ENCODE data around the gene TRIM61.
"Not testable (repeated sequence)": the region's sequence is repeated elsewhere in the genome, so short reads cannot be mapped to it uniquely, and the experiment has no call there.

Gene TRIM61

DNA sequence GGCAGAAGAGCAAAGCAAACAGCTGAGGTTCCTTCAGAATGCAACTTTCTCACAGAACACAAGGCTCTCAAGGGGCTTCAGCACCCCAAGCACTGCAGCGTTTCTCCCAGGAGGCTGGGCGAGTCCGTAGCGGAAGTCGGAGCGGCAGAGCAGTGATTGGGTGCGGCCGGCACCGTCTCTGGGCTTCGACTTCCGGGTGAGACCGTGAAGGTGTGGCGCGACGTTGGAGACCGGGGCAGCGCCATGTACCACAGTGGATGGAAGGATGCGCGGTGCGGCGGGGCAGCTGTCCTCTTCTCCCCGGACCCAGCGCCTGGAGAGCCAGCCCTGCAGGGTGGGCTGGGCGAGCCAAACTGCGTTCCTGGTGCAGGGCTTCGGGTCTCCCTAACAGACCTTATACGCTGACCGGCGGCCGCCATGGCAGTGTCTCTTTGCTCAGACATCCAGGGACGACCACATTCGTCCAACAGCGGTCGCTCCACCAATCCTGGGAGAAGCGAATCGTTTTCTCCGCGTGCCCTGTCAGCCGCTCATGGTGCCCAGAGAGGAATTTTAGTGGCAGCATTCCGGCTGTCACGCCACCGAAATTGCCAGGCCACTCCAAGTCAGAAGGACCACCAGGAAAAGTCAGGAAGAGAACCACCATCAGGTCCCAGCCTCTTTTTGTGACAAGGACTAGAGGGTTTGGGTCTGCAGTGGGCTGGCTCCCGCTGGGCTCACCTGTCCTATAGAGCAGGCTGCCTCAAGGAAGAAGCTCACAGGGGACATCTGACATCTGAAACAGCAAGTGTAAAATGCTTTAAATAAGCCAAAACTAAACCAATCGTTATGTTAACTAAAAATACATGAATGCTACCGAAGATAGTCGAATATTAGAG lies 20.5 kb downstream of the TRIM61 start:
- peak; percentile 82 for DNase-seq

DNA sequence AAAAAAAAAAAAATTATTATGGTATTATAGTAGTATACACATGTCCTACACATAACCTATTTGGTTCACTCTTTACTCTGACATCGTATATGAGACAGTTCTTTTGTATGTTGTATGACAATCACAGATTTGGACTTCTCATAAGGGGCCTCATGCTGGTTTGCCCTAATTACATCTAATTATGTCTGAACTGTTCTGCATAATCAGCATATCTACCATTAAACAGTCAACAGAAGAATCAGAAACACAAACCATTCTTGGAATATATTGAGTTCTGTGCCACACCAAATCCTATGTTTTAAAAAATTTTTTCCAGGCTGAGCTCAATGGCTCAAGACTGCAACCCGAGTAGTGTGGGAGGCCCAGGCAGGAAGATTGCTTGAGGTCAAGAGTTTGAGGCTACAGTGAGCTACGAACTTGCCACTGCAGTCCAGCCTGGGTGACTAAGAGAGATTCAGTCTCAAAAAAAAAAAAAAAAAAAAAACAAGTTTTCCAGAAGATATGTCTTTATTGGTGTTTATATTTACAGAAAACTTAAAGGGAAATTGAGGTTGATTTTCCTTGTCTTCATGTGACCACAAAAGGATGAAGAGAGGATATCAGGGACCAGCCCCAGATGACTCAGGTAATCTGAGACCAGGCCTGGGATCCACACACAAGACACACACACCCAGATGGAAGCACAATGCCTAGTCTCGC lies 22.2 kb downstream of the TRIM61 start:
- no peak for DNase-seq

DNA sequence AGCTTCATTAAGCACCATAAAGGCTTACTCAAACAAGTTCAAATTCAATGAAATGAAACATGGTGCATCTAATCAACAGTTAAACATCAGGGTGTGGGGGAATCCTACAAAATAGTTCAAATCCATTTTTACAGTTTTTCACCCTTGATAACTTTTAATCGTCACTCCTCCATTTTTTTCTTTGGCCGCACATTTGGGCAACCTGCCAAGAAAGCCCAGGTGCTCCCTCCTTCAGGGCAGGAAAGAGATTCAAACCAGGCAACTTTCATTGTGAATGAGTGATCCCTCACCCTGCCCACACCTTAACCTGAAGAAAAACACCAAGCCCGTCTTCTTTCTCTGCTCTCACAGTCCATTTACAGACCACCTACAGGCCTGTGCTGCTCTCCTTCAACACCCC lies 24.9 kb downstream of the TRIM61 start:
- no peak for DNase-seq

DNA sequence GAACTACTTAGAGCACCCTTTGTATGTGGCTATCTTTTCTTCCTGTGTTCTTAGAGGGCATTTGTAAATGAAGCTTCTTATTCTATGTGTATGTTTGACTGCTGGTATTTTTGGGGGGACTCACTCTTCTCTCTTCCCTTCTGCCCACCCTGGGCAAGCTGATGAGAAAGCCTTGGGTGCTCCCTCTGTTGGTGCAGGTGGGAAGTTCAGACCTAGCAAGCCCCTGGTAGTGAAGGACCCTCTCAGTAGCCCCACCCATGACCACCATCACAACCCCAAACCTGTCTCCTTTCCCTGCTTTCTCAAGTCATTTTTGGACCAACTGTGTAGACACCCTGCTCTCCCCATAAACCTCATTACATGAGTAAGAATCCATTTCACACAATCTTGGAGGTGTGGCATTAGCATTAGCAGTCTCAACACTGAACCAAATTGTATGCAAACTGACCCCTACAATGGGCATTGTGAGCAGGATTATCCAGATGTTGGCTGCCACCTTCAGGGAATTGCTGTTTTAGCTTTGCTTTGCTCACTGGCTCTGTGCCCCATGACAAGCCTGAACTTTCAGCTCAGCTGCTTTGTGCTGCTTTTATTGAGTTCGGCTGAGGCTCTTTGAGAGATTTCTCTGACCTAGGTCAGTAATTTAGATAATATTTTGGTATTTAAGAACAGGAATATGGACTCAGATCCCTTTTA lies 27.9 kb downstream of the TRIM61 start:
- no peak for DNase-seq

DNA sequence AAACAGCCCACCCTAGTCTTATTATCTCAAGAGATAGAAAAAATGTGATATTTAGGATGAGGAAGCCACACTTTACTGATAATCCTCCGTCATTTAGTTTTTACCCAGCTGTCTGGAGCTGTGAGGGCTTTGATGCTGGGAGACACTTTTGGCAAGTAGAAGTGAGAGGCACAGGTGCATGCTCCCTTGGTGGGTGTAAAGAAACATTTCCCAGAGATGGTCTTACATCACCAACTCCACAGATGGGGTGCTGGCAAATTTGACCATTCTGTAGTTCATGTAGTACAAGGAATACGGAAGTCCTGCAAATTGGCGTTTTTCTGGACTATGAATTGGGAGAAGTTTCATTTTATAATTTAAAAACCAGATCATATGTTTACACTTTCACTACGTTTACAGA lies 28.5 kb downstream of the TRIM61 start:
- DNase-seq = no peak

DNA sequence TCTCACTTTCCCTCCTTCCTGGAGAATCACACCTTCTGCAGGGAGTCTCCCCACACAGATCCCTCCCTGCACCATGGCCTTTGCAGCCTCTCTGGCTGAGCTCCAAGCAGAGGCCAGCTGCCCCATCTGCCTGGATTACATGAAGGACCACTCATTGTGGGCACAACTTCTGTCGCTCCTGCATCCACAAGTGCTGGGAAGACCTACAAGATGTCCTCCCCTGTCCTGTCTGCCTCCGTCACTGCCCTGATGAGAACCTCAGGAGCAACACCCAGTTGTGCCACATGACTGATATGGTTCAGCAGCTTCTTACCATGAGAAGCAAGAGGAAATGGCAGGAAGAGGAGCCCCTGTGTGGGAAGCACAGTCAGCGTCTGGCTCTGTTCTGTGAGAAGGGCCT lies 29.5 kb downstream of the TRIM61 start:
- not testable (repeated sequence) for DNase-seq

DNA sequence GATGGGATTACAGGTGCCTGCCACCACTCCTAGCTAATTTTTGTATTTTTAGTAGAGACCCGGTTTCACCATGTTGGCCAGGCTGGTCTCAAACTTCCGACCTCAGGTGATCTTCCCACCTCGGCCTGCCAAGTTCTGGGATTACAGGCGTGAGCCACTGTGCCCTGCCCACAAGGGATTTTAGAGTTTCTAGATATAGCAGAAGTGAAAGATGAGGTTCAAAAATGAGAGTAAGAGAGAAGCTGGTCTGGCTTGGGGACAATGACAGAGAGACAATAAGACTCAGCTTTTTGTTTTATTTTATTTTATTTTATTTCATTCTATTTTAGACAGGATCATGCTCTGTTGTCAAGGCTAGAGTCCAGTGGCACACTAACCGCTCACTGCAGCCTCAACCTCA lies 30.6 kb downstream of the TRIM61 start:
- no peak for DNase-seq

DNA sequence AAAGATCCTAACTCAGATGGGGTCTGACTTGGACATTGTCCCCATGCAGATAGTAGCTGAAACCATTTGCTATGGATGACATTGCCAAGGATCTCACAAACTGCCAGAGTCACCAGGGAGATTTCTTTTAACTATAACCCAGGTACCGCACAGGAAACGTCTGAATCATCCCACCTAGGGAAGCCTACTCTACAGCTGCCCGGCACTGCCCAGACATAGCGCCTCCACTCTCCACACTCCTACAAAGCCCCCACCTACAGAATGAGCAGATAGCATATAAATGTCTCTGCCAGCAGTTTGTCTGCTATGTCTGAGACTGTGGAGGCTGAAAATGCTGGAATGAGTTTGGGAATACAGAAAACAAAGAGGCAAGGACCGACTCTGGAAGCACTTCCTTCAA lies 32.3 kb downstream of the TRIM61 start:
- DNase-seq = no peak

DNA sequence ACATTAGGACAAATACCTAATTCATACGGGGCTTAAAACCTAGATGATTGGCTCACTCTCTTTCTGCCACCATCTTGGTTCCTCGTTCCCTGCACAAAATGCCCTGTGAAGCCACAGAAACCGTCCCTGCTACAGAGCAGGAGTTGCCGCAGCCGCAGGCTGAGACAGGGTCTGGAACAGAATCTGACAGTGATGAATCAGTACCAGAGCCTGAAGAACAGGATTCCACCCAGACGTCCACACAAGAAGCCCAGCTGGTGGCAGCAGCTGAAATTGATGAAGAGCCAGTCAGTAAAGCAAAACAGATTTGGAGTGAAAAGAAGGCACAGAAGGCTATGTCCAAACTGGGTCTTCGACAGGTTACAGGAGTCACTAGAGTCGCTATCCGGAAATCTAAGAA lies 34.3 kb downstream of the TRIM61 start:
- no peak for DNase-seq

DNA sequence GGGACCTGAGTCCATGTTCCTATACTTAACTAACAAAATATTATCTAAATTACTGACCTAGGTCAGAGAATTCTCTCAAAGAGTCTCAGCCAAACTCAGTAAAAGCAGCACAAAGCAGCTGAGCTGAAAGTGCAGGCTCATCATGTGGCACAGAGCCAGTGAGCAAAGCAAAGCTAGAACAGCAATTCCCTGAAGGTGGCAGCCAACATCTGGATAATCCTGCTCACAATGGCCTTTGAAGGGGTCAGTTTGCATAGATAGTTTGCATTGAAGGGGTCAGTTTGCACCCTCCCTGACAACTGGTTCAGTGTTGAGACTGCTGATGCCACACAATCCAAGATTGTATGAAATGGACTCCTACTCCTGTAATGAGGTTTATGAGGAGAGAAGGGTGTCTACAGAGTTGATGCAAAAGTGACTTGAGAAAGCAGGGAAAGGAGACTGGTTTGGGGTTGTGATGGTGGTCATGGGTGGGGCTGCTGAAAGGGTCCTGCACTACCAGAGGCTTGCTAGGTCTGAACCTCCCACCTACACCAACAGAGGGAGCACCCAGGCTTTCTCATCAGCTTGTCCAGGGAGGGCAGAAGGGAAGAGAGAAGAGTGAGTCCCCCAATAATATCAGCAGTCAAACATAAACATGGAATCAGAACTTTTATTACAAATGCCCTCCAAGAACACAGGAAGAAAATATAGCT lies 39.7 kb downstream of the TRIM61 start:
- no peak for DNase-seq

DNA sequence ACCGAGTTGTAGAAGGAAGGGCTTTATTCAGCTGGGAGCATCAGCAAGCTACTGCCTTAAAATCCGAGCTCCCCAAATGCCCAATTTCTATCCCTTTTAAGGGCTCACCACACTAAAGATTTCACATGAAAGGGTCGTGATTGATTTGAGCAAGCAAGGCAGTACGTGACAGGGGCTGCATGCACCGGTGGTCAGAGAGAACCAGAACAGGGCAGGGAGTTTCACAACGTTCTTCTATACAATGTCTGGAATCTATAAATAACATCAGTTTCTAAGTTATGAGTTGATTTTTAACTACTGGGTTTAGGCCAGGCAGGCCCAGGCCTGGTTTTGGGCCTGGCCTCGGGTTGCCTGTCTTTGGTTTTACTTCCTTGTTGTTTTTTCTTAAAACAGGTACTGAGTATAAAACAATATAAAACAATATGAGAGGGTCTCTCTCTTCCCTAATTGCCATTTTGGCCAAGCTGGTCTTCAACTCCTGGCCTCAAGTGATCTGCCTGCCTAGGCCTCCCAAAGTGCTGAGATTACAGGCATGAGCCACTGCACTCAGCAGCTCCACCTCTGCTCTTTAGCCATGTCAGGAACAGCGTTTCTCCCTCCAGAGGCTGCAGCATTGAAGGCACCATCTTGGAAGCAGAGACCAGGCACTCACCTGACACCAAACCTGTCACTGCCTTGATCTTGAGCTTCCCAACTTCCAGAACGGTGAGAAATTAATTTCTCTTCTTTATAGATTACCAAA lies 41.4 kb downstream of the TRIM61 start:
- not testable (repeated sequence) for DNase-seq

DNA sequence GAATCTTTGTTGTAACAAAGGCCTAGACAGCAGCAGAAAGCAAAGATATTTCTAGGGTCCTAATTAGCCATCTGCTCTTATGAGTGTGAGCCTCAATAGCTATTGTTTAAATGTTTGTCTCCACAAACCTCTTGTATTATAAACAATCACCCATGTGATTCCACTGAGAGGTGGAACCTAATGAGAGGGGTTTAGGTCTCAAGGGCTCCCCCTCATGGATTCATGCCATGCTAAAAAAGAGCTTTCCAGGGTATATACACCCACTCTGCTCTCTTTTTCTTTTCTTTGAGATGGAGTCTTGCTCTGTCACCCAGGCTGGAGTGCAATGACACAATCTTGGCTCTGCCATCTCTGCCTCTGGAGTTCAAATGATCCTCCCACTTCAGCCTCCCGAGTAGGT lies 42.1 kb downstream of the TRIM61 start:
- peak; percentile 21 for DNase-seq

DNA sequence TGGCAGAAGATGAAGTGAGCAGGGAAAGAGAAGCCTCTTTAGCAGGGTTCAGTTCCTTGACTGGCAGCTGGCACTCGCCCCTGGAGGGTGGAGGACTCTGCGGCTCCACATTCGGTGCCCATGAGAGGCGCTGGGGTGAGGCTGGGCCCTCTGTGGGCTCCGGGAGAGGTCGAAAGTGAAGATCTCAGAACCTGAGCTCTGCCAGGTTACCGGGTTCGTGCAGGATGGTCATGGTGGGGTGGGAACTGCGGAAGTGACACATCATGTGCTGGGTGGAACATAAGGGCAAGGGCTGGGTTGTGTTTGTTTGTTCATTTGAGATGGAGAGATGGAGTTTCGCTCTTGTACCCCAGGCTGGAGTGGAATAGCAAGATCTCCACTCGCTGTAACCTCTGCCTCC lies 44.2 kb downstream of the TRIM61 start:
- no peak for DNase-seq

DNA sequence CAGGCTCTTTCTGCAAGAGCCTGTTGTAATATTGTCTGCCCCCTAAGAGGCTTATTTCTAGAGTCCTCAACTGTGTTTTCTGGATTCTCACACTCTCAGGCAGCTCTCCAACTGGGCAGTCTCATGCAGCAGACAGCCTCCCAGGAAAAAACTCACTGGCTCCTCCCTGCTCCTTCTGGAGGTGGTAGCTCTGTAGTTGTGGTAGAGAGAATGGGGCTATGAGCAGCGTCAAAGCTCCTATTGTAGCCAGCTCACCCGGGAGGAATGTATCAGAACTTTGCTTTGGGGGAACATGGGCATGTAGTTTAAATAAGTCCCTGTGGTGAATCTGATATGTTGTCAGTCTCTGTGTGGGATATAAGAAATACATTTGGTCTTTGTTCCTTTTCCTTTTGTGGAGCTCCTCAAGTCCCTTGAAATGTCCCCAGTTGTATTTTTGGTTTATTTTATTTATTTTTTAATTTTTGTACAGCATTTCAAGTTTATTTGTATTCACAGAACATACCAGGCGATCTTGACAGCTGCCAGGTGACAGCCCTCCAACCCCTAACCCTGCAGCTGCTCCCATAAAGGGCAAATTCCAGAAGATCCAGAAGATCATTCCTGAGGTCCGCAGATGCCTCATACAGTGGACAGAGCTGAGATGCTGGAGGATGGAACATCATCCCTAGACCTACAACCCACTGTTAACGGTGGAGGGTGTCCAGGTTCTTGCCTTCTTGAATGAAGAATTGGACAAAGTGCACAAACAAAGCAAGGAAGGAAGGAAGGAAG lies 45.7 kb downstream of the TRIM61 start:
- no peak for DNase-seq

DNA sequence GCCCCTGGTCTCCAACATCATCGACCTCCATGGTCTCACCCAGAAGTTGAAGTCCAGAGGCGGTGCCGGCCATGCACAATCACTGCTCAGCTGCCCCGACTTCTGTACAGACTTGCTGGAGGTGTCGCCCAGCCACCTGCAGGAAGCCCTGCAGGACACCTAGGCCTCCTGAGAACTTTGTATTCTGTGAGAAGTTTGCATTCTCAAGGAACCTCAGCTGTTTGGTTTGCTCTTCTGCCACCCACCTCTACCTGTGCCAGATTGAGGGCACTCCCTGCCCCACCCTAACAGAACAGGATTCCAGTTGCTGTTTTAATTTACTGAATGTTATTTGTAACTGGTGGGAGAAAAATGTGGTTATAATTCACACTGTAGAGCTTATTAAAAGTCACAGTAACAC lies 46.8 kb downstream of the TRIM61 start:
- DNase-seq = no peak

DNA sequence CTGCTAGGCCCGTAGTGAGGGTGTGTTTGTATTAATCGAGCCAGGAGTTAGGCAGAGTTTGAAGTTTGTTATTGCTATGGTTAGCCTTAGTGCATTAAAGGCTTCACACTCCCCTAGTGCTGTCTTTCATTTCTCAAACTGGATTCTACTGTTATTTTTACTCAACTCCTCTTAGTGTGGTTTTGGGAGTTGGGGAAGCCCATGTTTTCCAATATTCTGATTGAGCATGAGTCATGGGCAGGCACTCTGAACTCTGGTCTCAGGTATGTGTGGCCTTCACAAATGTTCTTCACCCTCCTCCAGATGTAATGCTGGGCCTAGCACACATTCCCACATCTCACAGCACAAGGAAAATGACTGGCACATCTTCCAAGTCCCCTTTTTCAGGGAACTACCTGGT lies 50.4 kb downstream of the TRIM61 start:
- not testable (repeated sequence) for DNase-seq

DNA sequence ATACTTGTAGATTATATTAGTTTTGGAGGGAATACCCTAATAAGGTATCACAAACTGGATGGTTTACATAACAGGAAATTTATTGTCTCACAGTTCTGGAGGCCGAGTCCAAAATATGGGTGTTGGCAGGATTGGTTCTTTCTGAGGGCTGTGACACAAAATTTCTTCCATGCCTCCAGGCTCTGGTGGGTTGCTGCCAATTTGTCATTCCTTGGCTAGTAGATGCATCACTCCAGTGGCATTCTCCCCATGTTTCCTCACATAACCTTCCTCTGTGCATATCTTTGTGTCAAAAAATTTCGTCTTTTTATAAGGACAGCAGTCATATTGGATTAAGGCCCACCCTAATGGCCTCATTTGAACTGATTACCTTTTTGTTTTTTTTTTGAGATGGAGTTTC lies 51.2 kb downstream of the TRIM61 start:
- DNase-seq = no peak

DNA sequence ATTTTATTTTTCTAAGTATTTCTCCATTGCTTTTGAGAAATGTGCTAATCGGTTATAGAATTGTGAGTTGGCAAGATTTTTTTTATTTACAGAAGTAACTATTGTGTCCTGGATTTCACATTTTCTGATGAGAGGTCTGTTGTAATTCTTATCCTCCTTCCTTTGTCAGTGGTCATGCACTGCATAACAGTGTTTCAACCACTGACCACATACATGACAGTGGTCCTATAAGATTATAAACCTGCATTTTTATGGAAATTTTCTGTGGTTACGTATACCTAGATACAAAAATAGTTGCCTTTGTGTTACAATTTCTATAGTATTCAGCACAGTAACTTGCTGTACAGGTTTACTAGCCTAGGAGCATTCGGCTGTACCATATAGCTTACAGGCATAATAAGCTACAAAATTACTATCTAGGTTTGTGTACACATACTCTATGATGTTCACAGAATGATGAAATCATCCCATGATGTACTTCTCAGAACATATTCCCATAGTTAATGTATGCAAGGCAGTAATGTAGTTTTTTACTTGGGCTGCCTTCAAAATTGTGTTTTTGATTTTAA lies 52.7 kb downstream of the TRIM61 start:
- no peak for DNase-seq

DNA sequence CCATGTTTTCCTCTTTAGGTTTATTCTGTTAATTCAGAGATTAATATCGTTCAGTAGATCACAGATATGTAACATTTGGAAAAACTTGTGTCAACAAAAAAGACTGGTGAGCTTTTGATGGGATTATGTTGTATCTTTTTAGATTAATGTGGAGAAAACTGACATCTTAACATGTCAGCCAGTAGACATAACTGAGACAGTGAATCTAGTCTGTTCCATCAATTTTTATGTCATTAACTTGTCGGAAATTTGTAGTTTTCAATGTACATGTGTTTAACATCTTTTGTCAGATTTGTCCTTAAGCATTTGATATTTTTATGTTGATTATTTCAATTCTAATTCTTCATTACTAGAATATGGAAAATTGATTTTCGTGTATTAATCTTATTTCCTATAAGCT lies 58.5 kb downstream of the TRIM61 start:
- no peak for DNase-seq

All from NCI-H1436 (cell line).